Stimulated activated CD8-positive, alpha-beta memory T cell treated with anti-CD3 and anti-CD28 coated beads, Interleukin-12 subunit alpha, Interleukin-12 subunit beta, amount 100 ng/mL, for 24 hours (primary cell): ENCODE measurements around the gene MFSD2A.
"Not testable (repeated sequence)": the region's sequence is repeated elsewhere in the genome, so short reads cannot be mapped to it uniquely, and the experiment has no call there.

ENCODE experiments used
- DNase-seq: peaks from one replicate; pipeline ENCODE4 v3.0.0-alpha.2; 2020; ENCODE audit errors: extremely low read depth

MFSD2A gene

GRCh38 chr1:39969048-39969447, 14.1 kb downstream of the MFSD2A start:
- DNase-seq: no peak

GRCh38 chr1:39969531-39970270, 14.8 kb downstream of the MFSD2A start:
- no peak for DNase-seq

- no peak for DNase-seq
These were observed 15.3 kb downstream of the MFSD2A start for GRCh38 chr1:39970274-39970673.

GRCh38 chr1:39971138-39971537, 16.2 kb downstream of the MFSD2A start:
- no peak for DNase-seq

GRCh38 chr1:39973503-39974135, 18.7 kb downstream of the MFSD2A start:
- DNase-seq: peak; percentile 23

- no peak for DNase-seq
These were observed 21.8 kb downstream of the MFSD2A start for GRCh38 chr1:39976732-39977131.

- DNase-seq: no peak
These were observed 22.3 kb downstream of the MFSD2A start for GRCh38 chr1:39977202-39977601.

- no peak for DNase-seq
These were observed 24.7 kb downstream of the MFSD2A start for GRCh38 chr1:39979654-39980053.

GRCh38 chr1:39980555-39981313, 25.8 kb downstream of the MFSD2A start:
- no peak for DNase-seq

GRCh38 chr1:39981385-39981784, 26.4 kb downstream of the MFSD2A start:
- DNase-seq: no peak

- no peak for DNase-seq
These were observed 27.0 kb downstream of the MFSD2A start for GRCh38 chr1:39981945-39982344.

GRCh38 chr1:39984480-39984879, 29.5 kb downstream of the MFSD2A start:
- not testable (repeated sequence) for DNase-seq

- no peak for DNase-seq
These were observed 30.0 kb downstream of the MFSD2A start for GRCh38 chr1:39984951-39985350.

GRCh38 chr1:39987869-39988268, 32.9 kb downstream of the MFSD2A start:
- no peak for DNase-seq

- DNase-seq: no peak
These were observed 33.8 kb downstream of the MFSD2A start for GRCh38 chr1:39988618-39989343.

GRCh38 chr1:39990428-39990827, 35.5 kb downstream of the MFSD2A start:
- DNase-seq: no peak

- no peak for DNase-seq
These were observed 37.3 kb downstream of the MFSD2A start for GRCh38 chr1:39992234-39992633.

GRCh38 chr1:39992888-39993287, 37.9 kb downstream of the MFSD2A start:
- no peak for DNase-seq

GRCh38 chr1:39995973-39996393, 41.0 kb downstream of the MFSD2A start:
- no peak for DNase-seq

GRCh38 chr1:39996396-39997004, 41.6 kb downstream of the MFSD2A start:
- DNase-seq: no peak

GRCh38 chr1:40001456-40001855, 46.5 kb downstream of the MFSD2A start:
- DNase-seq: no peak
